Stimulated activated CD4-positive, alpha-beta T cell treated with anti-CD3 and anti-CD28 coated beads, Interleukin-15, amount 100 ng/mL, for 48 hours (primary cell): Measurements from ENCODE around the gene PRKCSH.
"Not testable (repeated sequence)": the region's sequence is repeated elsewhere in the genome, so short reads cannot be mapped to it uniquely, and the experiment has no call there.

ENCODE experiments used
- DNase-seq, 2 donors: peaks; one replicate each; pipeline ENCODE4 v3.0.0-alpha.2; 2020; ENCODE audit warnings: low read depth in 2 of 2

The PRKCSH gene, protein sequence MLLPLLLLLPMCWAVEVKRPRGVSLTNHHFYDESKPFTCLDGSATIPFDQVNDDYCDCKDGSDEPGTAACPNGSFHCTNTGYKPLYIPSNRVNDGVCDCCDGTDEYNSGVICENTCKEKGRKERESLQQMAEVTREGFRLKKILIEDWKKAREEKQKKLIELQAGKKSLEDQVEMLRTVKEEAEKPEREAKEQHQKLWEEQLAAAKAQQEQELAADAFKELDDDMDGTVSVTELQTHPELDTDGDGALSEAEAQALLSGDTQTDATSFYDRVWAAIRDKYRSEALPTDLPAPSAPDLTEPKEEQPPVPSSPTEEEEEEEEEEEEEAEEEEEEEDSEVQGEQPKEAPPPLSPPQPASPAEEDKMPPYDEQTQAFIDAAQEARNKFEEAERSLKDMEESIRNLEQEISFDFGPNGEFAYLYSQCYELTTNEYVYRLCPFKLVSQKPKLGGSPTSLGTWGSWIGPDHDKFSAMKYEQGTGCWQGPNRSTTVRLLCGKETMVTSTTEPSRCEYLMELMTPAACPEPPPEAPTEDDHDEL

GRCh38 chr19:11435057-11435832 lies at the start of gene PRKCSH, which contains the start of gene ODAD3:
Gene PRKCSH, plus strand, starts transcription at chr19:11435635. Its CDS starts 483 bp downstream, at chr19:11436118.
Gene ODAD3, minus strand, starts transcription at chr19:11435121. Its CDS starts 105 bp downstream, at chr19:11435016.
- peak; percentile 96 to 99 for DNase-seq

GRCh38 chr19:11387162-11388034 lies 48.0 kb upstream of the PRKCSH start:
- DNase-seq = no peak

DNA sequence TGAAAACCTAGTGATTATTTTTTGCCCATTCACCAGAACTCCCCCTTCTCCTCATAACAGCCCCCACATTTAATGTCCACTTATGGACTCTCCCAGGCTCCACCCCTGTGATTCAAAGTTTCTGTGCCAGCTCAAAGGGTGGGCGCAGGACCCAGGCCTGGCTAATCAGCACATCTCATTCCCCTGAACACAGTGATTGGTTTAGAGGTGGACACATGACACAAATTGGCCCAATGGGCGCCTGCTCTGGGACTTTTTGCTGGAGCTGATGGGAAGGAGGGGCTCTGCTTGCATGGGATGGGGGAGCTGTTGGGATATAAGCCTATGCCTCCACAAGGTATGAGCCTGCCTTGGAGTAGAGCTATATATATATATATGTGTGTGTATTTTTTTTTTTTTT lies 45.1 kb upstream of the PRKCSH start:
- DNase-seq = no peak

DNA sequence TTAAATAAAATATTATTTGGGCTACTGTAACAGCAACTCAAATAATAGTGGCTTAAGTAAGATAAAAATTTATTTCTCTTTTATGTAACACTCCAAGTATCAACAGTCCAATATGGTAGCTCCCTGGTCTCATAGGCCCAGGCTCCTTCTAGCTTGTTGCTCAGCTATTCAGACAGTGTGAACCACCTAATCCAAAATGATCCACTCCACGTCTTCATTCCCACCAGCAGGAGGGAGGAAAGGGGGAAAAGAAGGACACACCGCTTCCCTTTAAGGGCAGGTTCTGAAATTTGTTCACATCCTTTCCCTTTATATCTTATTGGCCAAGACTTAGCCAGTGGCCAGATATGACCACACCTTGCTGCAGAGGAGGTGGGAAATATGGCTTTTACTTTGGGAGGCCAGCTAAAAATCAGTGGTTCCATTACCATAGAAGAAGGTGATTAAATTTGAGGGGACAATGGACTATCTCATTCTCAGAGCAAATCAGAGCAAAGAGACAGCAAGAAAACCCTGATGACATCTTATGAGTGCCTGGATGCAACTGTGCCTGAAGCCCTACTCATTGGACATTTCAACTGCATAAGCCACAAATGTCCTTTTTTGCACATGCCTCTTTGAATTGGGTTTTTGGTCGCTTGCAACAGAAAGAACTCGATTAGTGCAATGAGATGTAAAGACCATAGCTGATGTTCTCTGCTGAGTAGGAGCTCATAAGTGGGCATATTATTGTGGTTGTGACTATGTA lies 44.3 kb upstream of the PRKCSH start:
- DNase-seq = no peak

GRCh38 chr19:11397089-11397610 lies 38.3 kb upstream of the PRKCSH start:
- DNase-seq = no peak

GRCh38 chr19:11399667-11400066 lies 35.8 kb upstream of the PRKCSH start:
- no peak for DNase-seq

DNA sequence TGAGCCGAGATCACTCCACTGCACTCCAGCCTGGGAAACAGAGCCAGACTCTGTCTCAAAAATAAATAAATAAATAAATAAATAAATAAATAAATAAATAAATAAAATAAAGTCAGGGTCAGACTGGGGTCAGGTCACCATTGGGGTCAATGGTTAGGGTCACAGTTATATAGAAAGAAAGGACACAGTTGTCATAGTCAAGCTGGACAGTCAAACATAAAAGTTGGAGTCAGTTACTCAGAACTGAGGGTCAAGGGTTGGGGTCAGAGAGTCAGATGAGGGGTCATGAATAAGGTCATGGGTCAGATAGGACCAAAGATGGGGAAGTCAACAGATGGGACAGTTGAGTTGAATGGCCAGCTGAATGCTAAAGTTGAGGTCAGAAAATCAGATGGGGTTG lies 34.6 kb upstream of the PRKCSH start:
- no peak for DNase-seq

- no peak for DNase-seq
Observed at GRCh38 chr19:11401808-11402543, 33.5 kb upstream of the PRKCSH start.

DNA sequence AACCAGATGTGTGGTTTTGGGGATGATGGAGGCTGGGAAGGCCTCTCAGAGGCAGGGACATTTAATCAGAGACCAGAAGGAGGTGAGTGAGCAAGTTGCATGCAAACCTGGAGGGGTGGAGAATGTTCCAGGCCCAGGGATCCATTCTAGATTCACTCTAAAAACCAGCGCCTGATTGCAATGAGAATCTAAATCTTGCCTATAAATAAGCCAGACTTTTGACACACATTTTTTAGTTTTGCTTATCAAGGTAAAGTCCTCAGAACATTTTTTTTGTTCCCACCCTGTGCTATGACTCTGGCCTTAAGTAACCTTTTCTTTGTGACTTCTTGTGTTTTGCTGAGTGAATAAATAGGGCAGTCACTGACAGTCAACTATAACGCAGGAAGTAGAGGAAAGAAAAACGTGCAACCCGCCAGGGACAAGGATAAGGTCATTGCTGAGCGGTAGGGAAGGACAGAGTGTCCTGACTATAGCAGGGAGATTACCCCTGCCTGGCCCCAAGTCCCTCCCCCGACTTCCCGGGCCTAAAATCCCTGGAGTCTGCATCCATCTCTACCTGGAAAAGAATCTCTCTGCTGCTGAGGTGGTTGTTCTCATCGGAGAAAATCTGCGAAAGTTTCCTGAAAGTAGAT lies 30.7 kb upstream of the PRKCSH start:
- no peak for DNase-seq

DNA sequence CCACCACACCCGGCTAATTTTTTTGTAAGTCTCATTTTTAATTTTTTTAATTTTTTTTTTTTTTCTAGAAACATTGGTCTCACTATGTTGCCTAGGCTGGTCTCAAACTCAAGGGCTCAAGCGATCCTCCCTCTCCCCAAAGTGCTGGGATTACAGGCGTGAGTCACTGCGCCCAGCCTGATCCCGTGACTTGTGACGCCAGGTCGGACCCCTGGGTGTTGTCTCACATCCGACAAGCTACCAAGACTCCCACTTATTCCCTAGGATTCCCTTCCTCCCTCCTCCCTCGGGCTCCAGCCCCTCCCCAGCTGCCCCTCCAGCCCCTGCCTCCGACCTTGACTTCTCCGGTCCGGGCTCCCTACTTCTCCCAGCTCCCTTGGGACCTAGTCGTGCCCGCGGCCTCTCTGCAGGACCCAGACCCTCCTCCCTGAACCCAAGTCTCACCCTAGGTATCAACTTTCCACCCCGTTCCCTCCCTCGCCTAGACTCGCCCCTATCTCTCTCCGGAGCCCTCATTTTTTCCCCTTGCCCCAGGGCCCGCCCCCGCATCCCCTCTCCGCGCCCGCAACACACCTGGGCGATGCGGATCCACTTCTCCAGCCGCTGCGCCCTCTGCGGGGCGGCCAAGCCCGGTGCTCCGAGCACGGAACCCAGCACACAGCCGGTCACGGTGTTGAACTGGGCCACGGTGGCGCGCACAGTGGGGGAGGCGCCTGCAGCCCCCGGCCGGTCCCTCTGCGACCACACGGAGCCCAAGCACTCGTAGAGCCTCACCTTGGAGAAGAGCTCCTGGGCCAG lies 29.4 kb upstream of the PRKCSH start:
- DNase-seq = peak in 1 of 2 donors; percentile 49

DNA sequence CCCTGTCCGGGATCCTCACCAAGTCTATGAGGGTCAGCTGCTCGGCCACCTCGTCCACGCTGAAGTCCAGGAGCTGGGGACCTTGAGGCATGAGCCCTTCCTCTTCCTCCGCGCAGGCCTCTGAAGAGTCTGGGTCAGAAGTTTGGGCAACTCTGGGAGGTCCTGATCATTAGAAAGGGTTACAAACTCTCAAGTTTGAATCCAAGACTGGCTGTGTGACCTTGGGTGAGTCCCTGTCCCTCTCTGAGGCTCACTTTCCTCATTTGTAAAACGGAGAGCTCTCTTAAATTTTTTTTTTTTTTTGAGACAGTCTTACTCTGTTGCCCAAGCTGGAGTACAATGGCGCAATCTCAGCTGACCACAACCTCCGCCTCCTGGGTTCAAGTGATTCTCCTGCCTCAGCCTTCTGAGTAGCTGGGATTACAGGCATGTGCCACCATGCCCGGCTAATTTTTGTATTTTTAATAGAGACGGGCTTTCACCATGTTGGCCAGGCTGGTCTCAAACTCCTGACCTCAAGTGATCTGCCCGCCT lies 28.7 kb upstream of the PRKCSH start:
- not testable (repeated sequence) for DNase-seq

DNA sequence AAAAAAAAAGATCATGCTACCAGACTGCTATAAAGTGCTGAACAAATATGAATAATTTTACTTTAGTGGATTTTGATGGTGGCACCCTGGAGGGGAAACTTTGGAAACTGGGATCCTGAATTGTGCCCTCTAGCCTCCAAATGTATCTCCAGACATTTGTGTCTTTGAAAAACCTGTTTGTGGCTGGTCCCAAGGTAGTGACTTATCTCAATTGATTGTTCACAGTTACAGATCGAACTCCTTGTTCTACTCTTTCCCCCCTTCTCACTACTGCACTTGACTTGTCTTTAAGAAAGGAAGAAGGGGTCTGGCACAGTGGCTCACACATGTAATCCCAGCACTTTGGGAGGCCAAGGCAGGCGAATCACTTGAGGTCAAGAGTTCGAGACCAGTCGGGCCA lies 26.8 kb upstream of the PRKCSH start:
- DNase-seq = no peak

DNA sequence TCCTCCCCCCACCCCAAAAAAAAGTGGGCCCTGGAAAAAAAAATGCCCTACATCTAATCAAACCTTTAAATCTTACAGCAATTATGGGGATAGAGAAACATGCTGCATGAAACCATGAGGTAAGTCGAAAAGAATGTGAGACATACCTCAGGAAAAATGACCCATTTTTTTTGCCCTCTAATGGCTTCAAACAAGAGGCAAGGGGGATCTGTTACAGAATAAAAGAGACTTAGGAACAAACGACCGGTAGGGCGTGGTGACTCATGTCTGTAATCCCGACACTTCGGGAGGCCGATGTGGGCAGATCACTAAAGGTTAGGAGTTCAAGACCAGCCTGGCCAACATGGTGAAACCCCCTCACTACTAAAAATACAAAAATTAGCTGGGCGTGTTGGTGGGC lies 24.8 kb upstream of the PRKCSH start:
- DNase-seq = no peak

DNA sequence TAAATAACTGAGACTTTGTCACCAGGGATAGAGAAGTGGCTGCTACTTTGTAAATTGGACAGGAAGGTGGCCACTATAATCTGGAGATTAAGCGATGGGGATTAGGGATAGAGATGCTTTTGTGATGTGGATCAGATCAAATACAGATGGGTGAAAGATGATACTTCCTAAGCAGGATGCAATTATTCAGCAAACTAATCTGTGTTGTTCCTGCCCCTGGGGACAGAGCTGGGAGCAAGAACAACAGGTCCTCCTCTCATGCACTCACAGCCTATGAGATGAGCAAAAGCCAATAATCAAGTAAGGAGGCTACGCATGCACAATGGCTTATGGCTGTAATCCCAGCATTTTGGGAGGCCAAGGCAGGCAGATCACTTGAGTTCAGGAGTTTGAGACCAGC lies 20.9 kb upstream of the PRKCSH start:
- no peak for DNase-seq

- DNase-seq = no peak
Observed at GRCh38 chr19:11416346-11417052, 18.9 kb upstream of the PRKCSH start.

GRCh38 chr19:11418094-11418548 lies 17.3 kb upstream of the PRKCSH start:
- DNase-seq = no peak
